HG02678 (cell line): Measurements from ENCODE around the gene MCAT.
"Not testable (repeated sequence)": the region's sequence is repeated elsewhere in the genome, so short reads cannot be mapped to it uniquely, and the experiment has no call there.

Source experiments
- ATAC-seq: cut with Tn5 transposase; IDR thresholded peaks from one replicate; pipeline ENCODE4 v1.9.1; 2021; ENCODE audit warnings: mild to moderate bottlenecking, moderate library complexity; ENCODE audit not compliant: unreplicated experiment

MCAT gene

GRCh38 chr22:43156413-43156812 is 13.2 kb upstream of the MCAT start:
- ATAC-seq = no peak

- ATAC-seq = no peak
These were observed 12.6 kb upstream of the MCAT start for GRCh38 chr22:43155789-43156188.

- no peak for ATAC-seq
These were observed 11.8 kb upstream of the MCAT start for GRCh38 chr22:43154887-43155536.

GRCh38 chr22:43153899-43154298 is 10.7 kb upstream of the MCAT start:
- no peak for ATAC-seq

- ATAC-seq = peak; percentile 24
These were observed 9.3 kb upstream of the MCAT start for GRCh38 chr22:43152357-43153071.

- peak; percentile 14 for ATAC-seq
These were observed 8.8 kb upstream of the MCAT start for GRCh38 chr22:43152003-43152356.

GRCh38 chr22:43151251-43152002 is 8.2 kb upstream of the MCAT start, which contains the start of gene TSPO:
TSPO (plus strand) TSS chr22:43151559; CDS start chr22:43159239, 7,680 bp downstream.
- ATAC-seq = peak; percentile 38

GRCh38 chr22:43150731-43151206 is 7.6 kb upstream of the MCAT start:
- no peak for ATAC-seq

GRCh38 chr22:43148581-43148980 is 5.4 kb upstream of the MCAT start:
- no peak for ATAC-seq

GRCh38 chr22:43147821-43148220 is 4.6 kb upstream of the MCAT start:
- ATAC-seq = no peak

- ATAC-seq = not testable (repeated sequence)
These were observed 3.1 kb upstream of the MCAT start for GRCh38 chr22:43146332-43146731.

GRCh38 chr22:43145371-43145770 is 2.2 kb upstream of the MCAT start:
- ATAC-seq = not testable (repeated sequence)

- ATAC-seq = no peak
These were observed 1.8 kb upstream of the MCAT start for GRCh38 chr22:43144949-43145348.

GRCh38 chr22:43136801-43137200 is 6.4 kb downstream of the MCAT start:
- ATAC-seq = no peak

GRCh38 chr22:43136255-43136654 is 6.9 kb downstream of the MCAT start:
- ATAC-seq = no peak

- no peak for ATAC-seq
These were observed 7.6 kb downstream of the MCAT start for GRCh38 chr22:43135565-43135964.

GRCh38 chr22:43134553-43134952 is 8.6 kb downstream of the MCAT start:
- ATAC-seq = no peak

- no peak for ATAC-seq
These were observed 9.8 kb downstream of the MCAT start for GRCh38 chr22:43133401-43133800.

GRCh38 chr22:43131773-43132501 is 11.3 kb downstream of the MCAT start:
- ATAC-seq = no peak

GRCh38 chr22:43129426-43130425 is 13.5 kb downstream of the MCAT start:
- ATAC-seq = no peak
